GM12878 (cell line): ENCODE results near the gene FKBP4. TPM values are rescaled to one million over a fixed set of nuclear protein-coding genes. Genes with fewer than 3 reads are reported as not detected.

Source experiments
- BMI1 ChIP-seq: fragments of 450-650 bp; IDR thresholded peaks from 2 replicates; pipeline ENCODE4 v1.6.1; 2016; ENCODE audit warnings: mild to moderate bottlenecking, moderate library complexity, borderline replicate concordance
- EED ChIP-seq: sonication (generic); IDR thresholded peaks from 2 replicates; pipeline ENCODE4 v1.6.1; 2016; ENCODE audit warnings: antibody characterized with exemption, low read depth
- EZH2 ChIP-seq: IDR thresholded peaks from 2 replicates; pipeline ENCODE4 v1.6.1; 2012; ENCODE audit warnings: low read depth, mild to moderate bottlenecking, control low read depth, inconsistent platforms, low read length, borderline replicate concordance; ENCODE audit not compliant: control insufficient read depth
- HCFC1 ChIP-seq: fragments of 150-350 bp; IDR thresholded peaks from 2 replicates; pipeline ENCODE4 v1.6.1; 2014; ENCODE audit warnings: low read length
- HDAC2 ChIP-seq: fragments of 200-600 bp; sonication (generic); IDR thresholded peaks from 2 replicates; pipeline ENCODE4 v1.6.1; 2017
- KAT2A ChIP-seq: conservative IDR thresholded peaks from 2 replicates; pipeline ENCODE4 v1.6.1; 2011; ENCODE audit warnings: low read depth, low read length; ENCODE audit not compliant: control insufficient read depth
- MXI1 ChIP-seq: fragments of 150-350 bp; IDR thresholded peaks from 2 replicates; pipeline ENCODE4 v1.6.1; 2011; ENCODE audit warnings: low read depth, mild to moderate bottlenecking, inconsistent platforms, low read length, improper control_type of control experiment
- MYC ChIP-seq: IDR thresholded peaks from 2 replicates; pipeline ENCODE4 v1.6.1; 2011; ENCODE audit warnings: mild to moderate bottlenecking, low read length, moderate library complexity, inconsistent platforms; ENCODE audit not compliant: insufficient read depth, insufficient replicate concordance, insufficient read length, severe bottlenecking
- NFYB ChIP-seq: IDR thresholded peaks from 2 replicates; pipeline ENCODE4 v1.6.1; 2011; ENCODE audit warnings: low read depth, mild to moderate bottlenecking, low read length, improper control_type of control experiment, moderate library complexity; ENCODE audit not compliant: insufficient read depth
- NR2C1 ChIP-seq: fragments of 450-650 bp; IDR thresholded peaks from 2 replicates; pipeline ENCODE4 v1.6.1; 2017; ENCODE audit warnings: antibody characterized with exemption, mild to moderate bottlenecking, moderate library complexity
- NR2F1 ChIP-seq: fragments of 450-650 bp; conservative IDR thresholded peaks from 2 replicates; pipeline ENCODE4 v1.6.1; 2017; ENCODE audit warnings: mild to moderate bottlenecking
- NRF1 ChIP-seq: conservative IDR thresholded peaks from 2 replicates; pipeline ENCODE4 v1.6.1; 2011; ENCODE audit warnings: mild to moderate bottlenecking, low read depth, low read length, improper control_type of control experiment
- RAD51 ChIP-seq: fragments of 450-650 bp; IDR thresholded peaks from 2 replicates; pipeline ENCODE4 v1.6.1; 2016; ENCODE audit warnings: moderate library complexity, mild to moderate bottlenecking, inconsistent platforms
- RB1 ChIP-seq: fragments of 450-650 bp; formaldehyde crosslinking; IDR thresholded peaks from 2 replicates; pipeline ENCODE4 v1.6.1; 2017; ENCODE audit warnings: mild to moderate bottlenecking, borderline replicate concordance
- RELA ChIP-seq: fragments of 450-650 bp; IDR thresholded peaks from 2 replicates; pipeline ENCODE4 v1.8.0; 2014; ENCODE audit warnings: borderline replicate concordance; ENCODE audit not compliant: partially characterized antibody
- SMAD5 ChIP-seq: IDR thresholded peaks from 2 replicates; pipeline ENCODE4 v1.6.1; 2016; ENCODE audit warnings: antibody characterized with exemption, low read depth
- SREBF1 ChIP-seq: IDR thresholded peaks from 2 replicates; pipeline ENCODE4 v1.6.1; 2012; ENCODE audit warnings: mild to moderate bottlenecking, low read length
- SREBF2 ChIP-seq: IDR thresholded peaks from 2 replicates; pipeline ENCODE4 v1.6.1; 2012; ENCODE audit warnings: mild to moderate bottlenecking, low read length
- STAT1 ChIP-seq: fragments of 450-650 bp; conservative IDR thresholded peaks from 2 replicates; pipeline ENCODE4 v1.6.1; 2014; ENCODE audit warnings: antibody characterized with exemption, mild to moderate bottlenecking
- TARDBP ChIP-seq: IDR thresholded peaks from 2 replicates; pipeline ENCODE4 v1.6.1; 2016; ENCODE audit warnings: borderline replicate concordance
- TCF3 ChIP-seq: IDR thresholded peaks from 2 replicates; pipeline ENCODE4 v1.6.1; 2012; ENCODE audit warnings: low read depth, mild to moderate bottlenecking, low read length, borderline replicate concordance; ENCODE audit not compliant: insufficient read depth
- WRNIP1 ChIP-seq: IDR thresholded peaks from 2 replicates; pipeline ENCODE4 v1.6.1; 2011; ENCODE audit warnings: low read depth, low read length, improper control_type of control experiment, borderline replicate concordance
- ZBED1 ChIP-seq: IDR thresholded peaks from 2 replicates; pipeline ENCODE4 v1.6.1; 2016; ENCODE audit warnings: borderline replicate concordance
- polyA plus RNA-seq, 11 experiments: library from polyadenylated mRNA; depleted of rRNA in 4 of 11; unstranded in 6 of 11; stranded (reverse) in 5 of 11; fragments of >200 nt; fragmentation: Nextera tagmentation in 4 of 11; fragmentation: Illumina TruSeq in 1 of 11; extraction: Ambion mirVana in 4 of 11; extraction: Trizol in 1 of 11; gene quantifications; 1 replicate in 1 of 11; 2 replicates in 10 of 11; pipeline versions ENCODE4 v1.2.1 to v1.2.3, GENCODE V29; 2011 to 2016; ENCODE audit warnings: inconsistent platforms in 2 of 11, missing spikeins in 2 of 11, low read depth in 1 of 11
- total RNA-seq, 4 experiments: library from RNA; depleted of rRNA in 3 of 4; stranded (reverse); fragments of >200 nt in 3 of 4; fragmentation: Illumina TruSeq in 1 of 4; extraction: Trizol in 1 of 4; gene quantifications; 2 replicates each; pipeline versions ENCODE4 v1.2.1 to v1.2.3, GENCODE V29; 2013 to 2021
- TF ChIP-seq, protein P1 (sequence below): fragments of 150-350 bp; IDR thresholded peaks from 2 replicates; pipeline ENCODE4 v1.6.1; 2014; ENCODE audit warnings: mild to moderate bottlenecking, low read depth, low read length
- TF ChIP-seq, protein P2 (sequence below): IDR thresholded peaks from 2 replicates; pipeline ENCODE4 v1.6.1; 2011; ENCODE audit warnings: mild to moderate bottlenecking, low read depth, low read length, moderate library complexity; ENCODE audit not compliant: insufficient replicate concordance
- TF ChIP-seq, protein P3 (sequence below): fragments of 450-650 bp; IDR thresholded peaks from 2 replicates; pipeline ENCODE4 v1.6.1; 2017; ENCODE audit warnings: low read depth, mild to moderate bottlenecking, moderate library complexity
- TF ChIP-seq, protein P4 (sequence below): IDR thresholded peaks from 2 replicates; pipeline ENCODE4 v1.6.1; 2012; ENCODE audit warnings: low read depth, low read length, improper control_type of control experiment

The FKBP4 gene
- total and polyA plus RNA-seq, 10 of the 15 experiments (the other 5 are each of a cell fraction or from before 2014, with no cell fraction given): 8.9 to 90.0 (median 45.4) TPM

DNA sequence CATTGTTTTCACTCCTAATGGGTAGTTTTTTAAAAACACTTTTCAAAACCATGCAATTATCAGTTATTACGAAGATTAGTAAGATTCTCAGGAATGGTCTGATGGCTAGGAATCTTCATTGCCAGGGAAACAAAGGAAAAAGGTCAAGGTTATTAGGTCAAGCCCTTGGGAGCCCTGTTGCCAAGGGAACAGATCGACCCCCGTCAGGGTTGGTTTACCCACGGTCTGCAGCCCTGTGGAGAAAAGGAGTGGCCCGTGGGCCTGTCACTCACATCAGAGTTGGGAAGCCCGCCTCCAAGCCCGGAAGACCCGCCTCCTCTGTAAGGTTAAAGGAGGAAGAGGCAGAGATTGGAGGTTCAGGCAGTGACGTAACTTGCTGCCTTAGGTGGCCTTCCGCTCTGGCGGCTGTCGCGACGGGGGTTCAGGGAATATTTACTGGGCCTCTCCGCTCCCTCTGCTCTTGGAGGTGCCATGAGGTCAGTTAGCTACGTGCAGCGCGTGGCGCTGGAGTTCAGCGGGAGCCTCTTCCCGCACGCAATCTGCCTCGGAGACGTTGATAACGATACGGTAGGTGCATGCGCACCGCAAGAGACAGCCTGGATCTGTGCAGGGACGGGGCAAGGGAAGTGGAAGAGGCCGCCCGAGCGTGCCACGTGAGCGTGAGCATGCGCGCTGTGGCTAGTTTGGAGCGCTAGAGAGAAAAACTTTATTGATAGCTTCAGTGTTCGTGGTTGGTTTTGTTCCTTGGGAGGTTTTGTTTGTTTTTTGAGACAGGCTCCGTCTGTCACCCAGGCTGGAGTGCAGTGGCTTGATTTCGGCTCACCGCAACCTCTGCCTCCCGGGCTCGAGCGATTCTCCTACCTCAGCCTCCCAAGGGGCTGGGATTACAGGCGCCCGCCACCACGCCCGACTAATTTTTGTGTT lies 17.8 kb downstream of the FKBP4 start, which contains the start of gene ITFG2 (continued):
- TF ChIP-seq, protein P1, sequence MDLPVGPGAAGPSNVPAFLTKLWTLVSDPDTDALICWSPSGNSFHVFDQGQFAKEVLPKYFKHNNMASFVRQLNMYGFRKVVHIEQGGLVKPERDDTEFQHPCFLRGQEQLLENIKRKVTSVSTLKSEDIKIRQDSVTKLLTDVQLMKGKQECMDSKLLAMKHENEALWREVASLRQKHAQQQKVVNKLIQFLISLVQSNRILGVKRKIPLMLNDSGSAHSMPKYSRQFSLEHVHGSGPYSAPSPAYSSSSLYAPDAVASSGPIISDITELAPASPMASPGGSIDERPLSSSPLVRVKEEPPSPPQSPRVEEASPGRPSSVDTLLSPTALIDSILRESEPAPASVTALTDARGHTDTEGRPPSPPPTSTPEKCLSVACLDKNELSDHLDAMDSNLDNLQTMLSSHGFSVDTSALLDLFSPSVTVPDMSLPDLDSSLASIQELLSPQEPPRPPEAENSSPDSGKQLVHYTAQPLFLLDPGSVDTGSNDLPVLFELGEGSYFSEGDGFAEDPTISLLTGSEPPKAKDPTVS: peak; percentile 79
- no peak for TF ChIP-seq EZH2
- TF ChIP-seq NFYB: peak; percentile 85
- 0 out of 2 replicates have a peak, but pooled peaks have one; percentile 30 for TF ChIP-seq SREBF2
- TF ChIP-seq RAD51: peak; percentile 88
- peak; percentile 96 for TF ChIP-seq BMI1
- peak; percentile 76 for TF ChIP-seq MXI1
- 0 out of 2 replicates have a peak, but pooled peaks have one; percentile 25 for TF ChIP-seq WRNIP1
- TF ChIP-seq HDAC2: no peak
- TF ChIP-seq, protein P2, sequence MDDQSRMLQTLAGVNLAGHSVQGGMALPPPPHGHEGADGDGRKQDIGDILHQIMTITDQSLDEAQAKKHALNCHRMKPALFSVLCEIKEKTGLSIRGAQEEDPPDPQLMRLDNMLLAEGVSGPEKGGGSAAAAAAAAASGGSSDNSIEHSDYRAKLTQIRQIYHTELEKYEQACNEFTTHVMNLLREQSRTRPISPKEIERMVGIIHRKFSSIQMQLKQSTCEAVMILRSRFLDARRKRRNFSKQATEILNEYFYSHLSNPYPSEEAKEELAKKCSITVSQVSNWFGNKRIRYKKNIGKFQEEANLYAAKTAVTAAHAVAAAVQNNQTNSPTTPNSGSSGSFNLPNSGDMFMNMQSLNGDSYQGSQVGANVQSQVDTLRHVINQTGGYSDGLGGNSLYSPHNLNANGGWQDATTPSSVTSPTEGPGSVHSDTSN: peak; percentile 99
- peak; percentile 54 for TF ChIP-seq HCFC1
- peak; percentile 89 for TF ChIP-seq ZBED1
- peak; percentile 87 for TF ChIP-seq RELA
- TF ChIP-seq NRF1: peak; percentile 91
- TF ChIP-seq, protein P3, sequence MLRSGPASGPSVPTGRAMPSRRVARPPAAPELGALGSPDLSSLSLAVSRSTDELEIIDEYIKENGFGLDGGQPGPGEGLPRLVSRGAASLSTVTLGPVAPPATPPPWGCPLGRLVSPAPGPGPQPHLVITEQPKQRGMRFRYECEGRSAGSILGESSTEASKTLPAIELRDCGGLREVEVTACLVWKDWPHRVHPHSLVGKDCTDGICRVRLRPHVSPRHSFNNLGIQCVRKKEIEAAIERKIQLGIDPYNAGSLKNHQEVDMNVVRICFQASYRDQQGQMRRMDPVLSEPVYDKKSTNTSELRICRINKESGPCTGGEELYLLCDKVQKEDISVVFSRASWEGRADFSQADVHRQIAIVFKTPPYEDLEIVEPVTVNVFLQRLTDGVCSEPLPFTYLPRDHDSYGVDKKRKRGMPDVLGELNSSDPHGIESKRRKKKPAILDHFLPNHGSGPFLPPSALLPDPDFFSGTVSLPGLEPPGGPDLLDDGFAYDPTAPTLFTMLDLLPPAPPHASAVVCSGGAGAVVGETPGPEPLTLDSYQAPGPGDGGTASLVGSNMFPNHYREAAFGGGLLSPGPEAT: peak; percentile 96
- TF ChIP-seq SREBF1: 0 out of 2 replicates have a peak, but pooled peaks have one; percentile 28
- peak; percentile 95 for TF ChIP-seq TARDBP
- peak; percentile 54; the same call in 1 of the 2 replicates for TF ChIP-seq TCF3
- TF ChIP-seq, protein P4, sequence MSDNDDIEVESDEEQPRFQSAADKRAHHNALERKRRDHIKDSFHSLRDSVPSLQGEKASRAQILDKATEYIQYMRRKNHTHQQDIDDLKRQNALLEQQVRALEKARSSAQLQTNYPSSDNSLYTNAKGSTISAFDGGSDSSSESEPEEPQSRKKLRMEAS: peak; percentile 93
- TF ChIP-seq RB1: peak; percentile 86; the same call in 1 of the 2 replicates
- TF ChIP-seq NR2F1: peak; percentile 100
- peak; percentile 93; the same call in 1 of the 2 replicates for TF ChIP-seq STAT1
- TF ChIP-seq KAT2A: no peak
- peak; percentile 71 for TF ChIP-seq EED
- TF ChIP-seq NR2C1: peak; percentile 92
- TF ChIP-seq SMAD5: peak; percentile 97
- peak; percentile 92 for TF ChIP-seq MYC
